Effector memory CD4-positive, alpha-beta T cell (primary cell): ENCODE data around the gene TNXB.
"Not testable (repeated sequence)": the region's sequence is repeated elsewhere in the genome, so short reads cannot be mapped to it uniquely, and the experiment has no call there.

ENCODE experiments used
- DNase-seq, 3 donors: peaks; one replicate each; pipeline ENCODE4 v3.0.0-alpha.2; 2020
- H3K27ac ChIP-seq: 2 replicates; pipeline ENCODE4 v1.7.0; 2013; ENCODE audit warnings: mild to moderate bottlenecking, low read length, moderate library complexity; ENCODE audit not compliant: insufficient read depth, poor library complexity, severe bottlenecking
- H3K27me3 ChIP-seq: replicated peaks from 2 replicates; pipeline ENCODE4 v1.7.0; 2013; ENCODE audit warnings: mild to moderate bottlenecking, low read length; ENCODE audit not compliant: insufficient read depth, control insufficient read depth, poor library complexity, severe bottlenecking
- H3K36me3 ChIP-seq: 2 replicates; pipeline ENCODE4 v1.7.0; 2013; ENCODE audit warnings: mild to moderate bottlenecking, low read length, moderate library complexity; ENCODE audit not compliant: control insufficient read depth, insufficient read depth
- H3K4me1 ChIP-seq: 2 replicates; pipeline ENCODE4 v1.7.0; 2013; ENCODE audit warnings: low read length, mild to moderate bottlenecking; ENCODE audit not compliant: control insufficient read depth, insufficient read depth, poor library complexity, severe bottlenecking
- H3K4me3 ChIP-seq: 2 replicates; pipeline ENCODE4 v1.7.0; 2013; ENCODE audit warnings: low read length, low read depth, mild to moderate bottlenecking; ENCODE audit not compliant: insufficient read depth, poor library complexity, severe bottlenecking
- H3K9me3 ChIP-seq: 2 replicates; pipeline ENCODE4 v1.7.0; 2013; ENCODE audit warnings: mild to moderate bottlenecking, low read length, moderate library complexity; ENCODE audit not compliant: control insufficient read depth

TNXB gene

DNA sequence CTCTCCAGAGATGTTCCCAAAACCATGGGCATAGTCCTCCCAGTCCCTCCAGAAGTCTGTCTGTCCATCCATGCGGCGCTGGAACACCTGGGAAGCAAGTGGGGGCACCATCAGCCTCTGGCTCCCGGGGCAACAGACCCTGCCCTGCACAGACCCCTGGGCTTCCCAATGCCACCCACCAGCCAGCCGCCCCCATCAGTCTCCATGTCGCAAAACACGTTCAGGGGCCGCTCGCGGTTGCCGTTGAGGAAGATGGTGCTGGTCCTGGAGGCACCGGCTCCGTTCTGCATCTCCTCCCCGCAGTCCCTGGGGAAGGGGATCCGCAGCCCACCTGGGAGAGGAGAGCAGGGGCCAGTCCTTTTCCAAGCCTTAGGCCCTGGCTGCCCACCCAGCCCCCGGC lies 66.9 kb downstream of the TNXB start:
- H3K27me3 ChIP-seq, H3K9me3 ChIP-seq, DNase-seq, H3K36me3 ChIP-seq, H3K4me3 ChIP-seq, H3K27ac ChIP-seq, H3K4me1 ChIP-seq: not testable (repeated sequence)

DNA sequence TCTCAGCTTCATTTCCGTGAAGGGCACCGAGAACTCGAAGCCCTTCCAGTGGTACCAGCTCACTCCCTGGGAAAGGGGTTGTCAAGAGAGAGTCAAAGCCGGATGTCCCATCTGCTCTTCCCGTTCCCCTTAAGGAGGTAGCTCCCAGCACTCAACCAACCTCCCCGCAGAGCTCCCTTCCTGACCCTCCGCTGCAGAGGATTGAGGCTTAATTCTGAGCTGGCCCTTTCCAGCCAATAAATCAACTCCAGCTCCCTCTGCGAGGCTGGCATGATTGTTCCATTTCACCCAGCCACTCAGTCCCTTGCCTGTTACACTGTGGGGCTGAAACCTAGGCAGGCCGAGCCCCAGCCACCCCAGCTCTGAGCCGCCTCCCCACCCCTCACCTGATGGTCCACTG lies 67.8 kb downstream of the TNXB start:
- not testable (repeated sequence) for H3K27me3 ChIP-seq, H3K9me3 ChIP-seq, H3K4me3 ChIP-seq

DNA sequence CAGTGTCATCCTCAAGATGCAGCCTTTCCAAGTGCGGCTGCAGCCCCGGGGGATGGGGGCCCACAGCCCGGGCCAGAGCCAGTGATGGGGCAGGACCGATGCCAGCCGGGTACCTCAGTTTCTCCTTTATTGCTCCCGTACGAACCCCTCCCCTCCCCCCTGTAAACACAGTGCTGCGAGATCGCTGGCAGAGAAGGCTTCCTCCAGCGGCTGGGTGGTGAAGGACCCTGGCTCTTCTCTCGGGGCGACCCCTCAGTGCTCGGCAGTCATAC lies 68.2 kb downstream of the TNXB start:
- H3K27ac ChIP-seq, DNase-seq, H3K4me1 ChIP-seq, H3K9me3 ChIP-seq, H3K27me3 ChIP-seq, H3K4me3 ChIP-seq, H3K36me3 ChIP-seq: not testable (repeated sequence)

More for the DNA sequence above, 67.8 kb downstream of the TNXB start:
- not testable (repeated sequence) for H3K4me1 ChIP-seq, H3K36me3 ChIP-seq, DNase-seq, H3K27ac ChIP-seq

DNA sequence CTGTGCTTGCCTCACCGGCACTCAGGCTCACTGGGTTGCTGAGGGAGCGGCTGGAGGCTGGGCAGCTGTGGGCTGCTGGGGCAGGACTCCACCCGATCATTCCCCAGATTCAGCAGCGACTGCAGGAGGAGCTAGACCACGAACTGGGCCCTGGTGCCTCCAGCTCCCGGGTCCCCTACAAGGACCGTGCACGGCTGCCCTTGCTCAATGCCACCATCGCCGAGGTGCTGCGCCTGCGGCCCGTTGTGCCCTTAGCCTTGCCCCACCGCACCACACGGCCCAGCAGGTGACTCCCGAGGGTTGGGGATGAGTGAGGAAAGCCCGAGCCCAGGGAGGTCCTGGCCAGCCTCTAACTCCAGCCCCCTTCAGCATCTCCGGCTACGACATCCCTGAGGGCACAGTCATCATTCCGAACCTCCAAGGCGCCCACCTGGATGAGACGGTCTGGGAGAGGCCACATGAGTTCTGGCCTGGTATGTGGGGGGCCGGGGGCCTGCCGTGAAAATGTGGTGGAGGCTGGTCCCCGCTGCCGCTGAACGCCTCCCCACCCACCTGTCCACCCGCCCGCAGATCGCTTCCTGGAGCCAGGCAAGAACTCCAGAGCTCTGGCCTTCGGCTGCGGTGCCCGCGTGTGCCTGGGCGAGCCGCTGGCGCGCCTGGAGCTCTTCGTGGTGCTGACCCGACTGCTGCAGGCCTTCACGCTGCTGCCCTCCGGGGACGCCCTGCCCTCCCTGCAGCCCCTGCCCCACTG lies 68.7 kb downstream of the TNXB start:
- H3K4me1 ChIP-seq, H3K27me3 ChIP-seq, H3K36me3 ChIP-seq, H3K4me3 ChIP-seq, H3K9me3 ChIP-seq, DNase-seq, H3K27ac ChIP-seq: not testable (repeated sequence)

DNA sequence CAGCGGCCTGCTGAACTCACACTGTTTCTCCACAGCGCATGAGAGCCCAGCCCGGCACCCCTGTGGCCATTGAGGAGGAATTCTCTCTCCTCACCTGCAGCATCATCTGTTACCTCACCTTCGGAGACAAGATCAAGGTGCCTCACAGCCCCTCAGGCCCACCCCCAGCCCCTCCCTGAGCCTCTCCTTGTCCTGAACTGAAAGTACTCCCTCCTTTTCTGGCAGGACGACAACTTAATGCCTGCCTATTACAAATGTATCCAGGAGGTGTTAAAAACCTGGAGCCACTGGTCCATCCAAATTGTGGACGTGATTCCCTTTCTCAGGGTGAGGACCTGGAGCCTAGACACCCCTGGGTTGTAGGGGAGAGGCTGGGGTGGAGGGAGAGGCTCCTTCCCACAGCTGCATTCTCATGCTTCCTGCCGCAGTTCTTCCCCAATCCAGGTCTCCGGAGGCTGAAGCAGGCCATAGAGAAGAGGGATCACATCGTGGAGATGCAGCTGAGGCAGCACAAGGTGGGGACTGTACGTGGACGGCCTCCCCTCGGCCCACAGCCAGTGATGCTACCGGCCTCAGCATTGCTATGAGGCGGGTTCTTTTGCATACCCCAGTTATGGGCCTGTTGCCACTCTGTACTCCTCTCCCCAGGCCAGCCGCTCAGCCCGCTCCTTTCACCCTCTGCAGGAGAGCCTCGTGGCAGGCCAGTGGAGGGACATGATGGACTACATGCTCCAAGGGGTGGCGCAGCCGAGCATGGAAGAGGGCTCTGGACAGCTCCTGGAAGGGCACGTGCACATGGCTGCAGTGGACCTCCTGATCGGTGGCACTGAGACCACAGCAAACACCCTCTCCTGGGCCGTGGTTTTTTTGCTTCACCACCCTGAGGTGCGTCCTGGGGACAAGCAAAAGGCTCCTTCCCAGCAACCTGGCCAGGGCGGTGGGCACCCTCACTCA lies 69.5 kb downstream of the TNXB start:
- not testable (repeated sequence) for H3K4me3 ChIP-seq, DNase-seq, H3K9me3 ChIP-seq, H3K27me3 ChIP-seq, H3K27ac ChIP-seq, H3K4me1 ChIP-seq, H3K36me3 ChIP-seq

DNA sequence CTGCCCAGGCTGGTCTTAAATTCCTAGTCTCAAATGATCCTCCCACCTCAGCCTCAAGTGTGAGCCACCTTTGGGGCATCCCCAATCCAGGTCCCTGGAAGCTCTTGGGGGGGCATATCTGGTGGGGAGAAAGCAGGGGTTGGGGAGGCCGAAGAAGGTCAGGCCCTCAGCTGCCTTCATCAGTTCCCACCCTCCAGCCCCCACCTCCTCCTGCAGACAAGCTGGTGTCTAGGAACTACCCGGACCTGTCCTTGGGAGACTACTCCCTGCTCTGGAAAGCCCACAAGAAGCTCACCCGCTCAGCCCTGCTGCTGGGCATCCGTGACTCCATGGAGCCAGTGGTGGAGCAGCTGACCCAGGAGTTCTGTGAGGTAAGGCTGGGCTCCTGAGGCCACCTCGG lies 70.3 kb downstream of the TNXB start:
- not testable (repeated sequence) for DNase-seq, H3K9me3 ChIP-seq, H3K27ac ChIP-seq, H3K27me3 ChIP-seq, H3K36me3 ChIP-seq, H3K4me3 ChIP-seq, H3K4me1 ChIP-seq

DNA sequence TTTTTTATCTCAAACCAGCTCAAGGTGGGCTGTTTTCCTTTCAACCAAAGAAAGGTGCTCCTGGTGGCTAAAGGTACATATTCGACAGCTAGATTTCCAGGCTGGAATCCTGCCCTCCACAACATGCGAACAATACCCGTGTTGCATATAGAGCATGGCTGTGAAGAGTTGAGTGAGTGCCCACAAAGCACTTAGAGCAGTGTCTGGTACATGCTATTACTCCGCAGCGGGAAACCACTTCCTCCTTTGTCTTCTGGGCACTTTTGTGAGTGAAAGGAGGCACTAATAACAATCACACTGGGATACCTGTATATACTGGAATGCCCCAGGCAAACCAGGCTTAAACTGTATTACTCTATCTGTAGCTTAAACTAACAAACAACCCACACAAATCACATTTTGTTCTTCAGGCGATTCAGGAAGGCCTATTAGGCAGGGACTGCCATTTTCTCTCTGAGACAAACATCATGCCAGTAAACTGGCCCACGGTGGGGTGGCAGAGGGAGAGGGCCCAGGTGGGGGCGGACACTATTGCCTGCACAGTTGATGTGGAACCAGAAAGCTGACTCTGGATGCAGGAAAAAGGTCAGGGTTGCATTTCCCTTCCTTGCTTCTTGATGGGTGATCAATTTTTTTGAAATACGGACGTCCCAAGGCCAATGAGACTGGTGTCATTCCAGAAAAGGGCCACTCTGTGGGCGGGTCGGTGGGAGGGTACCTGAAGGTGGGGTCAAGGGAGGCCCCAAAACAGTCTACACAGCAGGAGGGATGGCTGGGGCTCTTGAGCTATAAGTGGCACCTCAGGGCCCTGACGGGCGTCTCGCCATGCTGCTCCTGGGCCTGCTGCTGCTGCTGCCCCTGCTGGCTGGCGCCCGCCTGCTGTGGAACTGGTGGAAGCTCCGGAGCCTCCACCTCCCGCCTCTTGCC lies 71.3 kb downstream of the TNXB start, which contains the start of gene CYP21A2:
Gene CYP21A2 (plus strand): TSS at position 818 of the 927 bp plus-strand sequence. CDS start 8 bp downstream, at position 826.
- not testable (repeated sequence) for DNase-seq

DNA sequence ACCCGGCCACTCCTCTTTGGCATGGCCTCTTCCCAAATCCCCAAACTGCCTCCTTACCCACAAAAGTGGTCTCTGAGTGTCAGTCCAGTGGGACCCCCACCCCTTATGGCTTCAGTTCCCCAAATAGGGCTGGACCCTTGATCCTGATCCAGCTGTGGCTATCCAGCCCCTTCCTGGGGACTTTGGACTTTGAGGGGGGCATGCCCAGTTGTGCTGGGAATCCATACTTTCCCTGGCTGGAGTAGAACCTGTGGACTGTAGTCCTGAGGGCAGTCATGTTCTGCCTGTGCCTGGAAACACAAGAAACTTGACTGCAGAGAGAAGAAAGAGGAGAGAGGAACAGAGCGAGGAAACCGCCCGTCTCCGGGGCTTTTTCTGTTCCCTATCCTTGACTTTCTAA lies 72.0 kb downstream of the TNXB start:
- not testable (repeated sequence) for H3K4me1 ChIP-seq, H3K4me3 ChIP-seq, H3K27me3 ChIP-seq, H3K36me3 ChIP-seq, H3K9me3 ChIP-seq, H3K27ac ChIP-seq, DNase-seq

More for the DNA sequence above, 71.3 kb downstream of the TNXB start, which contains the start of gene CYP21A2:
- H3K4me1 ChIP-seq, H3K36me3 ChIP-seq, H3K27ac ChIP-seq, H3K9me3 ChIP-seq, H3K4me3 ChIP-seq, H3K27me3 ChIP-seq: not testable (repeated sequence)

DNA sequence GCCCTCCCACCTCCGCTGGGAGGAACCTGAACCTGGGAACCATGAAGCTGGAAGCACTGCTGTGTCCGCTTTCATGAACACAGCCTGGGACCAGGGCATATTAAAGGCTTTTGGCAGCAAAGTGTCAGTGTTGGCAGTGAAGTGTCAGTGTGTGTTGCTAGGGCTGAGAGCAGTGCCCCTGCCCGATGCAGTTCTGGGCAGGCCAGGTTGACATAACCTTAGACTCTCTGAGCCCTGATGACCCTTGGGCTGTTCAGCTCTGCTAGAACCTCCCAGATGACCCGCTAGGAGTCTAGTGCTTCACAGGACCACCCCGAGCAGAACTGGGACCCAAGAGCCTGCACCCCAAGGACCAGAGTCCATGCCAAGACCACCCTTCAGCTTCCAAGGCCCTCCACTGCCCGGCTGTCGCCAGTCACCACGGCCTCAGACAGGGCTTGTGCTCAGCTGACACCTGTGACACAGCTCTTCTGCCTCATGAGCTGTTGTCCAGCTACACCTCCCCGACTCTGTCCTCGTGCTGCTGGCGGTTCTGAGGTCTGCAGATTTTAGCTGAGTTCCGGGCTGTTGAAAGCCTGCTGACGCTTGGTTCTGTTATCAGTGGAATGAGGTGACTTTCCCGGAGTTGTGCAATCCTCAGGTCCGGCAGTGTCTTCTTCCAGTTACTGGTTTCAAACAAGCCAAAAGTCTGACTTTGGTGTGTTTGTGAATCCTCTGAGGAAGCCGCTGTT lies 73.7 kb downstream of the TNXB start:
- not testable (repeated sequence) for H3K4me3 ChIP-seq, H3K27ac ChIP-seq

More for the DNA sequence above, 73.7 kb downstream of the TNXB start:
- not testable (repeated sequence) for H3K4me1 ChIP-seq, DNase-seq, H3K36me3 ChIP-seq, H3K9me3 ChIP-seq, H3K27me3 ChIP-seq
